Nephron progenitor cell (in vitro differentiated cells): ENCODE measurements around the gene SLC5A7.

Experiments used
- DNase-seq: peaks from one replicate; pipeline ENCODE4 v3.0.0; 2021
- H3K27ac Mint-ChIP-seq: 2 replicates; pipeline ENCODE4 v1.8.0; 2021; ENCODE audit warnings: mild to moderate bottlenecking, moderate library complexity, mixed read lengths
- H3K27me3 Mint-ChIP-seq: 2 replicates; pipeline ENCODE4 v1.8.0; 2021; ENCODE audit warnings: mild to moderate bottlenecking, low read depth, mixed read lengths; ENCODE audit not compliant: poor library complexity
- H3K36me3 Mint-ChIP-seq: 2 replicates; pipeline ENCODE4 v1.8.0; 2021; ENCODE audit warnings: low read depth, mixed read lengths
- H3K4me1 Mint-ChIP-seq: 2 replicates; pipeline ENCODE4 v1.8.0; 2021; ENCODE audit warnings: mixed read lengths
- H3K4me3 Mint-ChIP-seq: 2 replicates; pipeline ENCODE4 v1.8.0; 2021; ENCODE audit warnings: mild to moderate bottlenecking, moderate library complexity, mixed read lengths
- H3K9me3 Mint-ChIP-seq: 2 replicates; pipeline ENCODE4 v1.8.0; 2021; ENCODE audit warnings: mild to moderate bottlenecking, moderate library complexity, mixed read lengths
- TF ChIP-seq, protein P1 (sequence below): fragments of 200-600 bp; sonication (generic); IDR thresholded peaks from 2 replicates; pipeline ENCODE4 v1.5.0; 2021; ENCODE audit warnings: antibody characterized with exemption

The SLC5A7 gene

DNA sequence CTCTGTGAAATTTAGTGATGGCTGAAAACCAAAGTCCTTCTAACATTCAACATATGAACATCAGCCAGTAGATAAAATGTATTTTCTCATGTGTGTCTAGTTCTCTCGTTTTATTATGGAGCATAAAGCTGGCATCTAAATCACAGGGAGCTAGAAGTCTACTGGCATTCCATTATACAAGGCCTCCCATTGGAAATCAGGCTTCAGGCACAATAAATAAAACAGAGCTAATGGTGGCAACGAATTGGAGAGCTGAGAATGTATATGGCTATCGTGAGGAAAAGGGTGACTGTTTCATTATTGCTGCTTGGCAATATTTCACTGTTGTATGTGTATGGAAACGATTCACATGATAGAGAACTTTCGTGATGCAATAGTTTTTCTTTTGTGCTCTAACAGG, 62.4 kb downstream of the SLC5A7 start:
- no peak overlapping the region for H3K27ac Mint-ChIP-seq
- DNase-seq: no peak
- H3K27me3 Mint-ChIP-seq: peaks cover 2% of the 10 kb centered on the region
- TF ChIP-seq, protein P1, sequence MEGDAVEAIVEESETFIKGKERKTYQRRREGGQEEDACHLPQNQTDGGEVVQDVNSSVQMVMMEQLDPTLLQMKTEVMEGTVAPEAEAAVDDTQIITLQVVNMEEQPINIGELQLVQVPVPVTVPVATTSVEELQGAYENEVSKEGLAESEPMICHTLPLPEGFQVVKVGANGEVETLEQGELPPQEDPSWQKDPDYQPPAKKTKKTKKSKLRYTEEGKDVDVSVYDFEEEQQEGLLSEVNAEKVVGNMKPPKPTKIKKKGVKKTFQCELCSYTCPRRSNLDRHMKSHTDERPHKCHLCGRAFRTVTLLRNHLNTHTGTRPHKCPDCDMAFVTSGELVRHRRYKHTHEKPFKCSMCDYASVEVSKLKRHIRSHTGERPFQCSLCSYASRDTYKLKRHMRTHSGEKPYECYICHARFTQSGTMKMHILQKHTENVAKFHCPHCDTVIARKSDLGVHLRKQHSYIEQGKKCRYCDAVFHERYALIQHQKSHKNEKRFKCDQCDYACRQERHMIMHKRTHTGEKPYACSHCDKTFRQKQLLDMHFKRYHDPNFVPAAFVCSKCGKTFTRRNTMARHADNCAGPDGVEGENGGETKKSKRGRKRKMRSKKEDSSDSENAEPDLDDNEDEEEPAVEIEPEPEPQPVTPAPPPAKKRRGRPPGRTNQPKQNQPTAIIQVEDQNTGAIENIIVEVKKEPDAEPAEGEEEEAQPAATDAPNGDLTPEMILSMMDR: no peak
- H3K4me1 Mint-ChIP-seq: no peaks in the 10 kb centered on the region
- no peak overlapping the region for H3K4me3 Mint-ChIP-seq
- peaks cover 9% of the 10 kb centered on the region for H3K36me3 Mint-ChIP-seq
- H3K9me3 Mint-ChIP-seq: peaks cover 46% of the 10 kb centered on the region

DNA sequence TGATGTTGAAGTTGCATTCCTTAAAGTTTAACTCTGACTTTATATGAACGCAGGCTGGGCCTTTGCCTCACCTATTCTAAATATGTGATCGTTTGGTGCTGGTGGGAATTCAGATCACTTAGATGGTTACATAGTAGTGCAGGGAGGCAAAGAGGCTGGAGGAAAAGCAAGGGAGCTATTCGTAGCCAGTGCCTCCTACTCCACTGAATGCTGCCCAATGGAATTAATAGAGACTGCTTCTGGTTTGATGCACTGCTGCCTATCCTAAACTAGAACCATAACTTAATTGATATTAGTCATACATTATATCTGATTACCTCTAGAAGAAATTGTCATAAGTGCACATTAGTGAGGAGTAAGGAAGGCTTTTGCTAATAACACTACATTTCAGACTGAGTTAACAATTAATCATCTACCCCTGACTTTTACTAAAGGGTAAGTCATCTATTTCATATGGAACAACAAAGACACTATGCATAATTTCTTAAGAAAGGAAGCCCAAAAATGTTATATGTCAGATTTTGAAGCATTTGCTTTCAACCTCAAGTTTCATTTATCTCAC, 72.3 kb downstream of the SLC5A7 start:
- Mint-ChIP-seq H3K4me1 (peaks cover 7% of the 10 kb centered on the region), H3K9me3 (no peaks in the 10 kb centered on the region), H3K27ac (no peak overlapping the region), H3K27me3 (peaks cover 4% of the 10 kb centered on the region), H3K36me3 (no peaks in the 10 kb centered on the region), H3K4me3 (no peak overlapping the region)
- TF ChIP-seq, protein P1: no peak
- DNase-seq: no peak

DNA sequence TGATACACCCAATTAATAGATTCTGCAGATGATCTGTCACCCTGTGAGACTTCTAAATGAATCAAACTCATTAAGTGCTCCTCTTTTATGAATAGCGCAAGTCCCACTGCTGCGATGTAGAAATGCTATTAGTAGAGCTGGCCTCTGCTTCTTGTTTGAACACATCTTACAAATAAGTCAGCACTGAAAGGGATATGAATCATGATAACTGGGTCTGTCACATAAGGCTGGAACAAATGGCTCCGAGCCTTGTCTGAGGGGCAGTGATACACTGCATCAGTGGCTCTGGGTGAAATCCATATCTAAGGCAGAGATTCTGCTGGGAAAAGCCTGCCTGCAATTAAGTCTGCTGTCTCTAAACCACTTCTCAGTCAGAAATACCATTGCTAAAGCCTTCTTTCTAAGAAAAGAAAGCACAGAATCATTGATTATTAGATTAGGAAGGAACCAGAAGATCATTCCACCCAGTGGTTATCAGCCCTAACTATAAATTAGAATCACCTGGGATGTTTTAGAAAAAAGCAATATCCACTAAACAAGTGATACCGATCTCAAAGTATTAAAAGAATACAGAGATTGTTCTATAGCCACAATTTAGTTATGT, 75.2 kb downstream of the SLC5A7 start:
- Mint-ChIP-seq H3K4me1 (peaks cover 7% of the 10 kb centered on the region), H3K4me3 (no peak overlapping the region), H3K36me3 (no peaks in the 10 kb centered on the region), H3K27me3 (peaks cover 4% of the 10 kb centered on the region), H3K27ac (no peak overlapping the region), H3K9me3 (no peaks in the 10 kb centered on the region)
- TF ChIP-seq, protein P1: no peak
- no peak for DNase-seq
